Measurements from ENCODE around the gene VWA2.

VWA2 gene

GRCh38 chr10:114250716-114251115 is 11.7 kb downstream of the VWA2 start:
- no peak for DNase-seq

- no peak for DNase-seq
These were observed 13.0 kb downstream of the VWA2 start for GRCh38 chr10:114252092-114252491.

- DNase-seq: no peak
These were observed 13.8 kb downstream of the VWA2 start for GRCh38 chr10:114252883-114253282.

DNA sequence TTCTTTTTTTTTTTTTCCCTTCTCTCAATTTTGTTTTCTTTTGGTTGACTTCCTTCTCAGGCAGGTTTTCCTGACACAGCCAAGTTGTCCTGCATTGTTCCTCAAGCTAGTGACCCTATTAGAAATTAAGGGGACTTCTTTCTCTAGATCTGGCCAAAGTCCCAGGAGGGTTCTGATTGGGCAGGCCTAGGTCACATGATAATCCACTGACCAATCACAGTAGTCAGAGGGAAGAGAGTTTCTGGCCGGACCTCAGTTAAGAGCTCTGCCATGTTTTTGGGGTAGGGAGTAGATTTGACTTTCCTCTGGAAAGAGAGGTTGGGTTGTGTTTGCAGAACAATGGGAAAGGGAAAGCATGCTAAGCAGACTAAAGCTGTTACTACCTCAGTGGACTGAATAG is 16.2 kb downstream of the VWA2 start:
- no peak for DNase-seq

- DNase-seq: no peak
These were observed 17.1 kb downstream of the VWA2 start for GRCh38 chr10:114256008-114256765.

- DNase-seq: no peak
These were observed 17.8 kb downstream of the VWA2 start for GRCh38 chr10:114256822-114257221.

DNA sequence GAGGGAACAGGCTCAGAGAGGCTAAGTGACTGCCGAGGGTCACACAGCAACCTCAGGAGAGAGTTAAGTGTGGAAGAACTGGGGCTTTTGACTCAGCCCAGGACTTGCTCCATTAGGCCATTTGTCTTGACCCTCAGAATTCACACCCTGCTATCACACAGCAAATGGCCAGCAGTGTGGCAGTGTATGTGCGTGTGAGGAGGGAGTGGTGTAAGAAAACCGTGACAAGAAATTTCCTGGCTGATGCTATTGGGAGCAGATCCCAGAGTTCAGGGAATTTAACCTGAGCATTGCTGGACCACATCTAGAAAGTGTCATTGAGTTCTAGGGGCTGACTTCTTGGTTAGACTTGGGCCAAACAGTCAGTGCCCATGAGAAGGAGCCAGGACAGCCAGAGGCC is 18.4 kb downstream of the VWA2 start:
- DNase-seq: no peak

GRCh38 chr10:114258274-114258840 is 19.3 kb downstream of the VWA2 start:
- no peak for DNase-seq

GRCh38 chr10:114259824-114260223 is 20.8 kb downstream of the VWA2 start:
- no peak for DNase-seq

- DNase-seq: no peak
These were observed 21.3 kb downstream of the VWA2 start for GRCh38 chr10:114260366-114260765.

GRCh38 chr10:114261076-114261475 is 22.0 kb downstream of the VWA2 start:
- no peak for DNase-seq

DNA sequence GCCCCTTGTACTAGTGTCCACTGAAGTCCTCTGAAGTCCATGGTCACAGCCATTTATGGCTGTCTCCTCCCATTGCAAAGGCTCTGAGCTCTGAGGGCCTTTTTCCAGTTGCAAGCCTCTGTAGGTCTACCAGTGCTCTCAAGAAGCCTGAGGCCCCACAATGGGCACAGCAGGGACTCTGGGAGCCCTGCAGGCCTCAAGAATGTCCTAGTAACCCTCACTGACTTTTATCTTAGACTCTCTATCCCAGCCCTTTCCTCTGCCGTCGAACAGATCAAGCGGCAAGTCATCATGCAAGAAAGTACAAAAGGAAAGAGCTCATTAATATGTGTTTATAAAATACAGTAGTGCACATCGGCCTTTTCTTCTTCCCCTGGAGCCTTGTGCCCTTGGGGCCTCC is 23.4 kb downstream of the VWA2 start:
- DNase-seq: no peak

- DNase-seq: no peak
These were observed 26.5 kb downstream of the VWA2 start for GRCh38 chr10:114265392-114266053.

- DNase-seq: no peak
These were observed 27.5 kb downstream of the VWA2 start for GRCh38 chr10:114266521-114266920.

DNA sequence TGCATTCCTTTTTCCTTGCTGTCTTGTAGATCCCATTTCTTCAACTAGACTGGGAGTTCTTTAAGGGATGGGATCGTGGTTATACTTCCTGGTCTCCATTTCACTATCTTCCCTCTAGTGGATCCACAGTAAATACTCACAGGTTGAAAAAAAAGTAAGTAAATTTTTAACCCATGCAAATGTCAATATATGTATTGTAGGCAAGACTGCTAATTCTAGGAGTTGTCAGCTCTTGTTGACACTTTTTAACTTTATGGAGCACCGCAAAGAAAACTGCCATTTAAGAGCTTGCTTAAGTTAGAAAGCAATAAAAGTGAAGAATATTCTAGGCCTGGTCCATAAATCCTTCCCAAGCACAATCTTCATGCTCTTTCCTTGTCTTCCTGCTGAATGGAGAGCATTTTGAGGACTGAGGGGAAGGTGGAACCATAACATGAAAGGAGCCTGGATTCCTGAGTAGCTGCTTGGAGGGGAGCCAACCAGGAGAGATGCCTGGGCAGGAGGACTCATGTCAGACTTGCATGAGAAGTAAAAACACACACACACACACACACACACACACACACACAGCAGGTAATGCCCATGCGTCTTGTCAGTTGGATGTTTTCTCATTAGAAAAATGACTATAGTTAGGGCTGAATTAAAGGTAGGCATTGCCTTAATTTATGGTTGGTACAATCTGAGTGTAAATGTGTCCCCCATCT is 32.2 kb downstream of the VWA2 start:
- DNase-seq: no peak

- DNase-seq: no peak
These were observed 32.7 kb downstream of the VWA2 start for GRCh38 chr10:114271779-114272167.

DNA sequence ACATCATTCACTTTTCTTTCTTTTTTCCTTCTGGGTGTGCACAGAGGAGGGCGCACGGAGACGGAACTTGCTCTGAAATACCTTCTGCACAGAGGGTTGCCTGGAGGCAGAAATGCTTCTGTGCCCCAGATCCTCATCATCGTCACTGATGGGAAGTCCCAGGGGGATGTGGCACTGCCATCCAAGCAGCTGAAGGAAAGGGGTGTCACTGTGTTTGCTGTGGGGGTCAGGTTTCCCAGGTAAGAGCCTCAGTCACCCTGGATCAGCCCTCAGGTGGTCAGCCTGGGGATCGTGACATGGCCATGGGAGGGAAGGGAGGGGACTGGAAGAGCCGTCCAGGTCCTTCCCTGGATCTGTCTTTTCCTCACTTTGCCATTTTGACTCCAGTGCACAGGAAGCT is 33.6 kb downstream of the VWA2 start:
- DNase-seq: no peak

- DNase-seq: no peak
These were observed 34.9 kb downstream of the VWA2 start for GRCh38 chr10:114273910-114274309.

- DNase-seq: no peak
These were observed 35.8 kb downstream of the VWA2 start for GRCh38 chr10:114274616-114275453.

DNA sequence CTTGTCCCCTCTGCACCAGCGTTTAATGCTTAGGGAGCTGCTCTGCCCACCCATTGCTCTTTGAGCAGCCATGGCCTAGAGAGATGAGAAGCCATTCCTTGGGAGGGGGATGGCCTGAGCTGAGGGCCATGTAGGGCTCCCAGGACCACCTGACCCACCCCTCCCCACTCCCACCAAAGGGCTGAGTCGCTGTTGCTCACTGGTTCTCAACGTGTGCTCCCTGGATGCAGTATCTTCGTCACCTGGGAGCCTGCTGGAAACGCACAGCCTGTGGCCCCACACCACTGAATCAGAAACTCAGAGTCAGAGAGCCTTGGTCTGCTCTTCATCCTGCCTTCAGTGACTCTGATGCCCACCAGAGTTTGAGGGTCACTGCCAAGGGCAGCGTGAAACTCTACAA is 37.0 kb downstream of the VWA2 start:
- DNase-seq: no peak

DNA sequence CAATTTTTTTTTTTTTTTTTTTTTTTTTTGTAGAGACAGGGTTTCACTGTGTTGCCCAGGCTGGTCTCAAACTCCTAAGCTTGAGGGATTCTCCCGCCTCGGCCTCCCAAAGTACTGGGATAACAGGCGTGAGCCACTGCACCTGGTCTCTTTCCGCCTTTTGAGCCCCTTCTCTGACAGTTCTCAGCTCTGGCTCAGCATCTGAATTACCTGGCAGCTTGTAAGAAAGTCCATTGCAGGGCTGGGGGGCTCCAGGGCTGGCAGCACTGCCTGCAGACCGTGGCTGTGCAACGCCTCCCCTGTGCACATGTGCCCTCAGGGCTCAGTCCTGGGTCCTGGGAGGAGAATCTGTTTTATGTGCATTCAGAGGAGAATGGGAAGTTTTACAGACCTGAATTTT is 37.6 kb downstream of the VWA2 start:
- no peak for DNase-seq

DNA sequence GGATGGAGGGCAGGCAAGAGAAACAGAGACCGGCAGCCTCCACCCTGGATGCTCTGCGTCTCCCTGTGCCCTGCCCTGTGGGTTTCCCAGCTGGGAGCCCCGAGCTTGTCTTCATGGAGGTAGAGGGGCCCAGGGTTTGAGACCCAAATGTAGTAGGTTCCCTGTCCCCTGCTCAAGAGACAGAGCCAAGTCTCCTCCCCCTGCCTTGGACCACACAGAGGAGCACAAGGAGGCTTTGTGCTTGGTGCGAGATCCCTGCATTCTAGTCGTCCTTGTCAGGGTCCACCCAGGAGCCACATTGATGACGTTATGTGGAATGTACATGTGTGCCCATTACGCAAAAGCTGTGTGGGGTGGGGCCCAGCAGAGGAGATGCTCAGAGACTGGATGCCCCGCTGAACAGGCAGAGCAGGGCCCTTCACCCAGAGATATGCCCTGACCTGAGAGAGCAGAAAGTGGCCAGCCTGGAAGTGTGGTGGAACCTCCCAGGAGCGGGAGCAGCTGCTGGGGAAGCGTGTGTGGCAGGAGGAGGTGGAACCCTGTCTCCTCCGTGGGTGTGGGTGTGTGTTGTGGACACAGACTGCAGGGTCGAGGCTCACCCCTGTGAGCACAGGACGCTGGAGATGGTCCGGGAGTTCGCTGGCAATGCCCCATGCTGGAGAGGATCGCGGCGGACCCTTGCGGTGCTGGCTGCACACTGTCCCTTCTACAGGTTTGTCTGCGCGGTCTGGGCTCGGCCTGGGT is 39.3 kb downstream of the VWA2 start:
- no peak for DNase-seq

All from midbrain (tissue), 1 donor.